Liver (tissue), 9 donors: ENCODE measurements around the gene C19orf12. TPM values are rescaled to one million over a fixed set of nuclear protein-coding genes. Genes with fewer than 3 reads are reported as not detected.

ENCODE experiments used
- DNase-seq: peaks from one replicate; pipeline ENCODE4 v3.0.0-alpha.2; 2017; ENCODE audit warnings: low spot score
- H3K27ac ChIP-seq, 2 donors: one replicate each; pipeline ENCODE4 v1.7.0; 2013; ENCODE audit warnings: inconsistent platforms in 2 of 2, low read length in 2 of 2, control low read depth in 1 of 2, low read depth in 1 of 2, mild to moderate bottlenecking in 1 of 2
- H3K27me3 ChIP-seq, 4 donors: one replicate each; pipeline versions ENCODE4 v1.6.1 to v1.7.0; 2013; ENCODE audit warnings: low read length in 3 of 4, inconsistent platforms in 1 of 4, mild to moderate bottlenecking in 1 of 4, moderate library complexity in 1 of 4; ENCODE audit not compliant: control insufficient read depth in 4 of 4, insufficient read depth in 4 of 4
- H3K36me3 ChIP-seq, 4 donors: one replicate each; pipeline versions ENCODE4 v1.6.1 to v1.7.0; 2013; ENCODE audit warnings: low read length in 3 of 4, mild to moderate bottlenecking in 3 of 4, low read depth in 1 of 4, moderate library complexity in 1 of 4; ENCODE audit not compliant: control insufficient read depth in 4 of 4, insufficient read depth in 3 of 4
- H3K4me1 ChIP-seq, 4 donors: one replicate each; pipeline versions ENCODE4 v1.6.1 to v1.7.0; 2013; ENCODE audit warnings: low read length in 3 of 4, mild to moderate bottlenecking in 3 of 4, moderate library complexity in 1 of 4; ENCODE audit not compliant: control insufficient read depth in 4 of 4, insufficient read depth in 4 of 4
- H3K4me3 ChIP-seq, 3 donors: one replicate each; pipeline versions ENCODE4 v1.6.1 to v1.7.0; 2013; ENCODE audit warnings: low read length in 3 of 3, control low read depth in 1 of 3, low read depth in 1 of 3, mild to moderate bottlenecking in 1 of 3
- H3K9ac ChIP-seq, 2 donors: one replicate each; pipeline ENCODE4 v1.7.0; 2013; ENCODE audit warnings: low read length in 2 of 2, mild to moderate bottlenecking in 2 of 2, moderate library complexity in 2 of 2, control low read depth in 1 of 2, low read depth in 1 of 2
- H3K9me3 ChIP-seq, 4 donors: one replicate each; pipeline versions ENCODE4 v1.6.1 to v1.7.0; 2013; ENCODE audit warnings: low read length in 3 of 4; ENCODE audit not compliant: control insufficient read depth in 4 of 4
- CTCF ChIP-seq: fragments of 150-350 bp; IDR thresholded peaks from 2 replicates; pipeline ENCODE4 v1.5.1; 2017; ENCODE audit warnings: improper control_type of control experiment, low read depth, low read length; ENCODE audit not compliant: missing input control
- EGR1 ChIP-seq, 2 donors: IDR thresholded peaks; 2 replicates each; pipeline ENCODE4 v1.6.1; 2016 to 2018; ENCODE audit warnings: antibody characterized with exemption in 2 of 2, low read depth in 2 of 2
- FOXA1 ChIP-seq: IDR thresholded peaks from 2 replicates; pipeline ENCODE4 v1.6.1; 2016; ENCODE audit warnings: antibody characterized with exemption
- FOXA2 ChIP-seq: IDR thresholded peaks from 2 replicates; pipeline ENCODE4 v1.6.1; 2016; ENCODE audit warnings: antibody characterized with exemption
- HNF4A ChIP-seq, 2 donors: conservative IDR thresholded peaks; 2 replicates each; pipeline ENCODE4 v1.6.1; 2016; ENCODE audit warnings: antibody characterized with exemption in 2 of 2, mild to moderate bottlenecking in 2 of 2
- HNF4G ChIP-seq: IDR thresholded peaks from 2 replicates; pipeline ENCODE4 v1.6.1; 2016; ENCODE audit warnings: antibody characterized with exemption
- JUND ChIP-seq, 2 donors: IDR thresholded peaks; 2 replicates each; pipeline ENCODE4 v1.6.1; 2016; ENCODE audit warnings: antibody characterized with exemption in 2 of 2
- RXRA ChIP-seq, 2 donors: IDR thresholded peaks; 2 replicates each; pipeline ENCODE4 v1.6.1; 2017 to 2018; ENCODE audit warnings: antibody characterized with exemption in 2 of 2, mild to moderate bottlenecking in 1 of 2
- SP1 ChIP-seq: IDR thresholded peaks from 2 replicates; pipeline ENCODE4 v1.6.1; 2018; ENCODE audit warnings: antibody characterized with exemption, mild to moderate bottlenecking
- TAF1 ChIP-seq: conservative IDR thresholded peaks from 2 replicates; pipeline ENCODE4 v1.6.1; 2016; ENCODE audit warnings: antibody characterized with exemption, mild to moderate bottlenecking
- YY1 ChIP-seq: IDR thresholded peaks from 2 replicates; pipeline ENCODE4 v1.6.1; 2016; ENCODE audit warnings: antibody characterized with exemption, mild to moderate bottlenecking
- WGBS: extraction: QIAGEN DNeasy Blood & Tissue Kit; methylation state at CpG from one replicate; pipeline ENCODE4 v1.1.7; 2013; 5-methylcytosine and 5-hydroxymethylcytosine counted together
- polyA plus RNA-seq, 2 donors: library from polyadenylated mRNA; stranded (reverse) in 1 of 2; unstranded in 1 of 2; fragments of 200-250 nt in 1 of 2; fragments of >200 nt in 1 of 2; fragmentation: Nextera tagmentation in 1 of 2; extraction: Ambion mirVana in 1 of 2; gene quantifications; one replicate each; pipeline versions ENCODE4 v1.2.1 to v1.2.3, GENCODE V29; 2013 to 2015
- total RNA-seq, 2 donors: library from RNA; depleted of rRNA; stranded (reverse); fragments of >200 nt; gene quantifications; one replicate each; pipeline ENCODE4 v1.2.3, GENCODE V29; 2014
- TF ChIP-seq, protein P1 (sequence below): IDR thresholded peaks from 2 replicates; pipeline ENCODE4 v1.6.1; 2016; ENCODE audit warnings: antibody characterized with exemption
- TF ChIP-seq, protein P2 (sequence below): IDR thresholded peaks from 2 replicates; pipeline ENCODE4 v1.6.1; 2016; ENCODE audit warnings: antibody characterized with exemption, mild to moderate bottlenecking
- donor health status: healthy.
- donor health status: healthy.
- donor health status: healthy.
- donor health status: healthy.
- donor health status: healthy.

Gene C19orf12
- total and polyA plus RNA-seq, 4 donors = 21.2 to 82.8 (median 40.1) TPM

DNA sequence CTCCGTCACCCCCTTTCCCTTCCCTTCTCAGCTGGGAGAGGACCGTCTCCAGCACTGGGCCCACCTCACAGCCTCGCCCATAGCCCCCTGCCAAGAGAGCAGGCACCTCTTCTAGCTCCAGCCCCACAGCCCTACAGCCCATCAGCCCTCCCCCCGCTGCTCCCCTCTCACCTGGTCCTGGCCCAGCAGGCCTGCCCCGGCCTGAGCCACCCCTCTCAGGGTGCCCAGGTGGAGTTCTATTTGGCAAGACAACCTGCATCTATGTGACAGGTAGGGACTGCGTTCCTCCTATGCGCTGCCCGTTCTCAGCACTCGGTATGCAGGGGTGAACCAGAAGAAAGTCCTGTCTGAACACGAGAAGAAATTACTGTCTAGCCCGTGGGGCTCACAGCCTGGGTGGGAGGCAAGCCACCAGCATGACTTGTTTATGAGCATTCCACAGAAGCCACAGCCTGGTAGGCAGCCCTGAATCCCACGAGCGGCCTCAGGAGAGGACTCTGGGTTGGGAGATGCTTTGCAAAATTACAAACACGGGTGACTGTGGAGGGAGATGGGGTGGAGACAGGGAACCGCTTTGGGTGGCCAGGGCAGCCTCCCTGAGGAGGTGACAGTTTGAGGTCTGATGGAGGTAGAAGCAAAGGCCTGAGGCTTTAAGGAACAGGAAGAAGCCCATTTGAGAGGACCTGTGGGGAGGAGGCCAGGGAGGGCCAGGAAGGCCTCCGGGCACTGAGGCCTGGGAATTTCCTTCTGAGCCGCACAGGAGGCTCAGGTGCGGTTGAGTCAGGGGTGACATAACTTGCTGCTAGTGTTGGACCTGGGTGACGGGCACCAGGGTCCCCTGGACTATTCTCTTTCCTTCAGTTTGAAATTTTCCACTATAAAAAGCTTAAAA lies 51.0 kb downstream of the C19orf12 start:
- Histone ChIP-seq H3K4me3 (no peak overlapping the region), H3K9ac (no peak overlapping the region), H3K27me3 (no peaks in the 10 kb centered on the region), H3K9me3 (no peaks in the 10 kb centered on the region), H3K4me1 (peaks cover 18 to 49% (median 27%) of the 10 kb centered on the region in 4 donors), H3K36me3 (no peaks in the 10 kb centered on the region), H3K27ac (peak overlapping the region; percentile 71 to 76)
- 95% methylated on average over 19 of the region's 19 CpGs for WGBS
- DNase-seq = no peak
- TF ChIP-seq CTCF = no peak
- no peak for TF ChIP-seq FOXA1
- no peak for TF ChIP-seq TAF1
- TF ChIP-seq RXRA (IDR thresholded peaks at IDR 0.05) = no peak
- TF ChIP-seq FOXA2 = no peak
- no peak for TF ChIP-seq EGR1 (IDR thresholded peaks at IDR 0.05; ENCODE audit: low read depth in 2 of 2)
- TF ChIP-seq, protein P1, sequence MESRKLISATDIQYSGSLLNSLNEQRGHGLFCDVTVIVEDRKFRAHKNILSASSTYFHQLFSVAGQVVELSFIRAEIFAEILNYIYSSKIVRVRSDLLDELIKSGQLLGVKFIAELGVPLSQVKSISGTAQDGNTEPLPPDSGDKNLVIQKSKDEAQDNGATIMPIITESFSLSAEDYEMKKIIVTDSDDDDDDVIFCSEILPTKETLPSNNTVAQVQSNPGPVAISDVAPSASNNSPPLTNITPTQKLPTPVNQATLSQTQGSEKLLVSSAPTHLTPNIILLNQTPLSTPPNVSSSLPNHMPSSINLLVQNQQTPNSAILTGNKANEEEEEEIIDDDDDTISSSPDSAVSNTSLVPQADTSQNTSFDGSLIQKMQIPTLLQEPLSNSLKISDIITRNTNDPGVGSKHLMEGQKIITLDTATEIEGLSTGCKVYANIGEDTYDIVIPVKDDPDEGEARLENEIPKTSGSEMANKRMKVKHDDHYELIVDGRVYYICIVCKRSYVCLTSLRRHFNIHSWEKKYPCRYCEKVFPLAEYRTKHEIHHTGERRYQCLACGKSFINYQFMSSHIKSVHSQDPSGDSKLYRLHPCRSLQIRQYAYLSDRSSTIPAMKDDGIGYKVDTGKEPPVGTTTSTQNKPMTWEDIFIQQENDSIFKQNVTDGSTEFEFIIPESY = no peak
- TF ChIP-seq HNF4G = no peak
- no peak for TF ChIP-seq HNF4A (conservative IDR thresholded peaks at IDR 0.05)
- no peak for TF ChIP-seq JUND (IDR thresholded peaks at IDR 0.05)
- no peak for TF ChIP-seq YY1
- no peak for TF ChIP-seq SP1
- TF ChIP-seq, protein P2, sequence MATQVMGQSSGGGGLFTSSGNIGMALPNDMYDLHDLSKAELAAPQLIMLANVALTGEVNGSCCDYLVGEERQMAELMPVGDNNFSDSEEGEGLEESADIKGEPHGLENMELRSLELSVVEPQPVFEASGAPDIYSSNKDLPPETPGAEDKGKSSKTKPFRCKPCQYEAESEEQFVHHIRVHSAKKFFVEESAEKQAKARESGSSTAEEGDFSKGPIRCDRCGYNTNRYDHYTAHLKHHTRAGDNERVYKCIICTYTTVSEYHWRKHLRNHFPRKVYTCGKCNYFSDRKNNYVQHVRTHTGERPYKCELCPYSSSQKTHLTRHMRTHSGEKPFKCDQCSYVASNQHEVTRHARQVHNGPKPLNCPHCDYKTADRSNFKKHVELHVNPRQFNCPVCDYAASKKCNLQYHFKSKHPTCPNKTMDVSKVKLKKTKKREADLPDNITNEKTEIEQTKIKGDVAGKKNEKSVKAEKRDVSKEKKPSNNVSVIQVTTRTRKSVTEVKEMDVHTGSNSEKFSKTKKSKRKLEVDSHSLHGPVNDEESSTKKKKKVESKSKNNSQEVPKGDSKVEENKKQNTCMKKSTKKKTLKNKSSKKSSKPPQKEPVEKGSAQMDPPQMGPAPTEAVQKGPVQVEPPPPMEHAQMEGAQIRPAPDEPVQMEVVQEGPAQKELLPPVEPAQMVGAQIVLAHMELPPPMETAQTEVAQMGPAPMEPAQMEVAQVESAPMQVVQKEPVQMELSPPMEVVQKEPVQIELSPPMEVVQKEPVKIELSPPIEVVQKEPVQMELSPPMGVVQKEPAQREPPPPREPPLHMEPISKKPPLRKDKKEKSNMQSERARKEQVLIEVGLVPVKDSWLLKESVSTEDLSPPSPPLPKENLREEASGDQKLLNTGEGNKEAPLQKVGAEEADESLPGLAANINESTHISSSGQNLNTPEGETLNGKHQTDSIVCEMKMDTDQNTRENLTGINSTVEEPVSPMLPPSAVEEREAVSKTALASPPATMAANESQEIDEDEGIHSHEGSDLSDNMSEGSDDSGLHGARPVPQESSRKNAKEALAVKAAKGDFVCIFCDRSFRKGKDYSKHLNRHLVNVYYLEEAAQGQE = no peak

- TF ChIP-seq JUND (IDR thresholded peaks at IDR 0.05) (peak in 1 of 2 donors; percentile 32), CTCF (no peak)
- WGBS = 56% methylated on average over 17 of the region's 17 CpGs
- Histone ChIP-seq H3K9ac (no peak overlapping the region), H3K4me1 (peaks cover 14 to 41% (median 26%) of the 10 kb centered on the region in 4 donors), H3K27me3 (no peaks in the 10 kb centered on the region), H3K4me3 (no peak overlapping the region), H3K27ac (peak overlapping the region; percentile 14 to 56), H3K9me3 (no peaks in the 10 kb centered on the region), H3K36me3 (no peaks in the 10 kb centered on the region)
- DNase-seq = no peak
Observed at GRCh38 chr19:29662604-29663404, 52.3 kb downstream of the C19orf12 start.
